Keratinocyte (primary cell): Measurements from ENCODE around the gene TRIM47. TPM values are rescaled to one million over a fixed set of nuclear protein-coding genes. Genes with fewer than 3 reads are reported as not detected.
"Not testable (repeated sequence)": the region's sequence is repeated elsewhere in the genome, so short reads cannot be mapped to it uniquely, and the experiment has no call there.

ENCODE experiments used
- DNase-seq: peaks from one replicate; pipeline ENCODE4 v3.0.0-alpha.2; 2011; ENCODE audit warnings: low read depth, missing footprints, low spot score
- FAIRE-seq: peaks from 2 replicates; lab custom pipeline; 2011; peaks lifted over from hg19 to GRCh38; lab: Jason Lieb, UNC
- H2AFZ ChIP-seq: 2 replicates; pipeline ENCODE4 v1.6.0; 2012; ENCODE audit warnings: low read length, control low read depth, inconsistent platforms; ENCODE audit not compliant: control insufficient read depth
- H3K27ac ChIP-seq: 2 replicates; pipeline ENCODE4 v1.5.1; 2011; ENCODE audit warnings: low read length; ENCODE audit not compliant: control insufficient read depth, insufficient read depth
- H3K27me3 ChIP-seq: 3 replicates; pipeline ENCODE4 v1.6.0; 2011; ENCODE audit warnings: low read length; ENCODE audit not compliant: control insufficient read depth, insufficient read depth; ENCODE audit errors: extremely low read depth
- H3K36me3 ChIP-seq, 2 experiments: 2 replicates in 1 of 2; 3 replicates in 1 of 2; pipeline ENCODE4 v1.5.1; 2011; ENCODE audit warnings: low read length in 2 of 2, mild to moderate bottlenecking in 1 of 2; ENCODE audit not compliant: control insufficient read depth in 2 of 2, insufficient read depth in 2 of 2; ENCODE audit errors: extremely low read depth in 1 of 2
- H3K4me1 ChIP-seq: 3 replicates; pipeline ENCODE4 v1.5.1; 2011; ENCODE audit warnings: low read length; ENCODE audit not compliant: control insufficient read depth, insufficient read depth; ENCODE audit errors: extremely low read depth
- H3K4me2 ChIP-seq: 3 replicates; pipeline ENCODE4 v1.6.0; 2011; ENCODE audit warnings: low read depth, low read length; ENCODE audit not compliant: control insufficient read depth, insufficient read depth; ENCODE audit errors: extremely low read depth
- H3K4me3 ChIP-seq, 3 experiments: fragments of 200-600 bp in 1 of 3; sonication (generic) in 1 of 3; 2 replicates in 2 of 3; 3 replicates in 1 of 3; pipeline ENCODE4 v1.5.1; 2011 to 2016; ENCODE audit warnings: low read length in 3 of 3, mild to moderate bottlenecking in 3 of 3, control low read depth in 2 of 3, inconsistent platforms in 1 of 3, low read depth in 1 of 3, mixed read lengths in 1 of 3, mixed run types in 1 of 3, moderate library complexity in 1 of 3; ENCODE audit not compliant: control insufficient read depth in 2 of 3, insufficient read depth in 2 of 3; ENCODE audit errors: extremely low read depth in 1 of 3
- H3K79me2 ChIP-seq: 2 replicates; pipeline ENCODE4 v1.6.0; 2012; ENCODE audit warnings: low read length; ENCODE audit not compliant: control insufficient read depth, insufficient read depth
- H3K9ac ChIP-seq: 3 replicates; pipeline ENCODE4 v1.6.0; 2011; ENCODE audit warnings: low read length; ENCODE audit not compliant: control insufficient read depth, insufficient read depth; ENCODE audit errors: extremely low read depth
- H3K9me1 ChIP-seq: 3 replicates; pipeline ENCODE4 v1.6.0; 2011; ENCODE audit warnings: low read length; ENCODE audit not compliant: control insufficient read depth, insufficient read depth; ENCODE audit errors: extremely low read depth
- H3K9me3 ChIP-seq: 2 replicates; pipeline ENCODE4 v1.5.1; 2012; ENCODE audit warnings: low read depth, low read length; ENCODE audit not compliant: control insufficient read depth
- H4K20me1 ChIP-seq: 3 replicates; pipeline ENCODE4 v1.6.0; 2011; ENCODE audit warnings: low read length; ENCODE audit not compliant: control insufficient read depth, insufficient read depth; ENCODE audit errors: extremely low read depth
- CTCF ChIP-seq, 3 experiments: IDR thresholded peaks in 1 of 3; conservative IDR thresholded peaks in 1 of 3; optimal IDR thresholded peaks in 1 of 3; 2 replicates in 2 of 3; 3 replicates in 1 of 3; pipeline versions ENCODE3 to v1.5.1; 2011; ENCODE audit warnings: low read length in 3 of 3, mild to moderate bottlenecking in 3 of 3, moderate library complexity in 2 of 3, control low read depth in 1 of 3, inconsistent platforms in 1 of 3; ENCODE audit not compliant: insufficient read depth in 2 of 3; ENCODE audit errors: extremely low read depth in 1 of 3
- EZH2 ChIP-seq: IDR thresholded peaks from one replicate; pipeline ENCODE4 v1.6.1; 2012; ENCODE audit warnings: inconsistent platforms, mild to moderate bottlenecking, low read length, moderate library complexity
- dilution Hi-C: fragments of 300-500 bp; cut with MboI; formaldehyde crosslinking; loops from one replicate; pipeline ENCODE4 v1.7.0; 2020; ENCODE audit warnings: low sequenced_read_pairs; ENCODE audit not compliant: extremely low pct_ligation_motif_present
- polyA plus RNA-seq, 5 experiments: library from polyadenylated mRNA; depleted of rRNA in 3 of 5; stranded (reverse) in 3 of 5; stranded (forward) in 1 of 5; unstranded in 1 of 5; fragments of >200 nt; gene quantifications; 1 replicate in 1 of 5; 2 replicates in 3 of 5; 3 replicates in 1 of 5; pipeline versions ENCODE4 v1.2.1 to v1.2.3, GENCODE V29; 2011 to 2012; ENCODE audit warnings: missing spikeins in 2 of 5, low read depth in 1 of 5, low replicate concordance in 1 of 5

TRIM47 gene
- polyA plus RNA-seq, 1 donor (not counting 4 experiments of a cell fraction or from before 2014, with no cell fraction given), result 9.4 TPM

- H3K4me3 ChIP-seq, result peak overlapping the region in 2 of 3 experiments; percentile 32 to 45
- TF ChIP-seq CTCF (optimal IDR thresholded peaks at IDR 0.05 in 1 of 3, IDR thresholded peaks at IDR 0.05 in 1 of 3, conservative IDR thresholded peaks at IDR 0.05 in 1 of 3; ENCODE audit: extremely low read depth in 1 of 3, insufficient read depth in 2 of 3, low read length in 3 of 3) (no peak), EZH2 (no peak)
- no peaks in the 10 kb centered on the region for H3K36me3 ChIP-seq
- H3K4me2 ChIP-seq, result peak overlapping the region; percentile 77
- no peaks in the 10 kb centered on the region for H3K9me3 ChIP-seq
- no peaks in the 10 kb centered on the region for H3K79me2 ChIP-seq
- H3K9me1 ChIP-seq, result no peaks in the 10 kb centered on the region
- peak overlapping the region; percentile 52 for H2AFZ ChIP-seq
- peaks cover 15% of the 10 kb centered on the region for H3K4me1 ChIP-seq
- dilution Hi-C loops, result no loop called here
- no peaks in the 10 kb centered on the region for H3K27me3 ChIP-seq
- FAIRE-seq (peak; percentile 61), DNase-seq (no peak)
- no peaks in the 10 kb centered on the region for H4K20me1 ChIP-seq
- peak overlapping the region; percentile 69 for H3K9ac ChIP-seq
- H3K27ac ChIP-seq, result peak overlapping the region; percentile 84
Observed at GRCh38 chr17:75864448-75864871, 13.9 kb downstream of the TRIM47 start.

DNA sequence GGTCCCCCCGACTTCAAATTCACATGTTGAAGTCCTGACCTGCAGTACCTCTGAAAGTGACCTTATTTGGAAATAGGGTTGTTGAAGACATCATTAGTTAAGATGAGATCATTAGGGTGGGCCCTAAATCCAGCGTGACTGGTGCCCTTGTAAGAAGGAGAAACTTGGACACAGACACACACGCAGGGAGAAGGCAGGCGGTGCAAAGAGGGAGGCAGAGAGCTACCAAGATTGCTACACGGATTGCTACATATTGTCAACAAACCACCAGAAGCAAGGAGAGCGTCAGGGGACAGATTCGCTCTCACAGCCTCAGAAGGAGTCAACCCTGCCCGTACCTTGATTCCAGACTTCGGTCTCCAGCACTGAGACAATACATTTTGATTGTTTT is 16.5 kb downstream of the TRIM47 start:
- dilution Hi-C loops, result no loop called here
- no peak overlapping the region for H3K27ac ChIP-seq
- H3K4me2 ChIP-seq, result no peak overlapping the region
- H3K36me3 ChIP-seq, result no peaks in the 10 kb centered on the region
- H3K9me3 ChIP-seq, result no peaks in the 10 kb centered on the region
- TF ChIP-seq CTCF (optimal IDR thresholded peaks at IDR 0.05 in 1 of 3, IDR thresholded peaks at IDR 0.05 in 1 of 3, conservative IDR thresholded peaks at IDR 0.05 in 1 of 3; ENCODE audit: extremely low read depth in 1 of 3, insufficient read depth in 2 of 3, low read length in 3 of 3) (no peak), EZH2 (no peak)
- FAIRE-seq (no peak), DNase-seq (no peak)
- no peak overlapping the region for H3K9ac ChIP-seq
- no peaks in the 10 kb centered on the region for H3K79me2 ChIP-seq
- no peak overlapping the region for H2AFZ ChIP-seq
- no peaks in the 10 kb centered on the region for H4K20me1 ChIP-seq
- no peaks in the 10 kb centered on the region for H3K9me1 ChIP-seq
- H3K4me3 ChIP-seq, result no peak overlapping the region
- H3K4me1 ChIP-seq, result peaks cover 15% of the 10 kb centered on the region
- no peaks in the 10 kb centered on the region for H3K27me3 ChIP-seq

DNA sequence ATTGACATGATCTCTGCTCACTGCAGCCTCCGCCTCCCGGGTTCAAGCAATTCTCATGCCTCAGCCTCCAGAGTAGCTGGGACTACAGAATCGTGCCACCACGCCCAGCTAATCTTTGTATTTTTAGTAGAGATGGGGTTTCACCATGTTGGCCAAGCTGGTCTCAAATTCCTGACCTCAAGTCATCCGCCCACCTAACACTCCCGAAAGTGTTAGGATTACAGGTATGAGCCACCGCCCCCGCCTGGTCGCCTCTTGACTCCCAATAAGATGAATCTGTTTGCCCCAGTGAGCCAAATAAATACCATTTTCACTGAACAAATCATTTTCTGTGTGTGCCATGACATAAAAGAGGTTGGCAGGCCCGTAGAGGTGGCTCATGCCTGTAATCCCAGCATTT is 19.0 kb downstream of the TRIM47 start:
- H4K20me1 ChIP-seq, H3K9me1 ChIP-seq, H3K9ac ChIP-seq, H3K9me3 ChIP-seq, FAIRE-seq, H3K4me3 ChIP-seq, H3K4me2 ChIP-seq, H2AFZ ChIP-seq, H3K27ac ChIP-seq, H3K79me2 ChIP-seq, DNase-seq, H3K27me3 ChIP-seq, H3K36me3 ChIP-seq, dilution Hi-C loops: not testable (repeated sequence)
- peaks cover 16% of the 10 kb centered on the region for H3K4me1 ChIP-seq
